Suprapubic skin (tissue), 4 donors: ENCODE measurements around the gene TMEM131. TPM values are rescaled to one million over a fixed set of nuclear protein-coding genes. Genes with fewer than 3 reads are reported as not detected.
"Not testable (repeated sequence)": the region's sequence is repeated elsewhere in the genome, so short reads cannot be mapped to it uniquely, and the experiment has no call there.

Source experiments
- DNase-seq, 2 donors: peaks; one replicate each; pipeline ENCODE4 v3.0.0-alpha.2; 2019; ENCODE audit warnings: low spot score in 2 of 2
- H3K27ac ChIP-seq: fragments of 200-600 bp; sonication (generic); one replicate; pipeline ENCODE4 v1.5.1; 2019
- H3K27me3 ChIP-seq: fragments of 200-600 bp; sonication (generic); one replicate; pipeline ENCODE4 v1.5.1; 2019
- H3K36me3 ChIP-seq: fragments of 200-600 bp; sonication (generic); one replicate; pipeline ENCODE4 v1.5.1; 2019
- H3K4me1 ChIP-seq: fragments of 200-600 bp; sonication (generic); one replicate; pipeline ENCODE4 v1.5.1; 2019
- H3K4me3 ChIP-seq: fragments of 200-600 bp; sonication (generic); one replicate; pipeline ENCODE4 v1.5.1; 2019; ENCODE audit warnings: mild to moderate bottlenecking
- H3K9me3 ChIP-seq: fragments of 200-600 bp; sonication (generic); one replicate; pipeline ENCODE4 v1.5.1; 2019
- EP300 ChIP-seq: sonication (generic); formaldehyde crosslinking; IDR thresholded peaks from one replicate; pipeline ENCODE4 v1.6.1; 2017; ENCODE audit warnings: antibody characterized with exemption
- POLR2A ChIP-seq, 2 donors: fragments of 450-650 bp; IDR thresholded peaks; one replicate each; pipeline ENCODE4 v1.6.1; 2017; ENCODE audit warnings: antibody characterized with exemption in 2 of 2, mild to moderate bottlenecking in 2 of 2, moderate library complexity in 2 of 2
- POLR2AphosphoS5 ChIP-seq, 3 donors: sonication (generic); formaldehyde crosslinking; IDR thresholded peaks; one replicate each; pipeline ENCODE4 v1.6.1; 2017; ENCODE audit warnings: antibody characterized with exemption in 3 of 3
- WGBS: methylation state at CpG from one replicate; pipeline ENCODE4 v1.1.5; 2018; 5-methylcytosine and 5-hydroxymethylcytosine counted together
- total RNA-seq, 4 donors: library from RNA; depleted of rRNA; stranded (reverse); fragments of >200 nt; gene quantifications; one replicate each; pipeline ENCODE4 v1.1.0, GENCODE V29; 2016
- TF ChIP-seq, protein P1 (sequence below), 2 donors: fragments of 200-600 bp in 1 of 2; fragments of 450-650 bp in 1 of 2; sonication (generic) in 1 of 2; IDR thresholded peaks; one replicate each; pipeline ENCODE4 v1.5.1; 2016 to 2019; ENCODE audit warnings: antibody characterized with exemption in 2 of 2, mild to moderate bottlenecking in 1 of 2, moderate library complexity in 1 of 2

The TMEM131 gene
- total RNA-seq, 4 donors from 2014 or later = 39.7 to 117 (median 42.5) TPM

DNA sequence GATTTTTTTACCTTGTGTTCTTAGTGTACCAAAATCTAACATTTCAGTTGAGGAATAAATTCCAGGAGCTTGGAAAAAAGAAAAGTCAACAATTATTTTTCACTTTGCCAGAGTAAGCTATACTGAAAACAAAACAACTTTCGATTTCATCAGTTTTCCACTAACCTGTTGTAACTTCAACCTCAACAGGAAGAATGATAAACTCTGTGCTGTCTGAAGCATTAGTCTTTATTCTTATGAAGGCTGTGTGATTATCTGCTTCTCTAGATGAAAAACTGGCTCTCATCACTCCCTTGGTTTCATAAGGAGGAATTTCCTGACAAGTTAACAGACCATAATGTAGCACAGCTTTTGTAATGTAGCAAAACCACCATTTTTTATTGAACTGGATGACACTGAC is 161.1 kb downstream of the TMEM131 start:
- H3K4me1 ChIP-seq = no peaks in the 10 kb centered on the region
- no peak for DNase-seq
- no peaks in the 10 kb centered on the region for H3K9me3 ChIP-seq
- TF ChIP-seq, protein P1, sequence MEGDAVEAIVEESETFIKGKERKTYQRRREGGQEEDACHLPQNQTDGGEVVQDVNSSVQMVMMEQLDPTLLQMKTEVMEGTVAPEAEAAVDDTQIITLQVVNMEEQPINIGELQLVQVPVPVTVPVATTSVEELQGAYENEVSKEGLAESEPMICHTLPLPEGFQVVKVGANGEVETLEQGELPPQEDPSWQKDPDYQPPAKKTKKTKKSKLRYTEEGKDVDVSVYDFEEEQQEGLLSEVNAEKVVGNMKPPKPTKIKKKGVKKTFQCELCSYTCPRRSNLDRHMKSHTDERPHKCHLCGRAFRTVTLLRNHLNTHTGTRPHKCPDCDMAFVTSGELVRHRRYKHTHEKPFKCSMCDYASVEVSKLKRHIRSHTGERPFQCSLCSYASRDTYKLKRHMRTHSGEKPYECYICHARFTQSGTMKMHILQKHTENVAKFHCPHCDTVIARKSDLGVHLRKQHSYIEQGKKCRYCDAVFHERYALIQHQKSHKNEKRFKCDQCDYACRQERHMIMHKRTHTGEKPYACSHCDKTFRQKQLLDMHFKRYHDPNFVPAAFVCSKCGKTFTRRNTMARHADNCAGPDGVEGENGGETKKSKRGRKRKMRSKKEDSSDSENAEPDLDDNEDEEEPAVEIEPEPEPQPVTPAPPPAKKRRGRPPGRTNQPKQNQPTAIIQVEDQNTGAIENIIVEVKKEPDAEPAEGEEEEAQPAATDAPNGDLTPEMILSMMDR (IDR thresholded peaks at IDR 0.05) = no peak
- no peak for TF ChIP-seq POLR2A (IDR thresholded peaks at IDR 0.05)
- peaks cover 12% of the 10 kb centered on the region for H3K36me3 ChIP-seq
- no peak overlapping the region for H3K27ac ChIP-seq
- no peaks in the 10 kb centered on the region for H3K27me3 ChIP-seq
- 88% methylated on average over 1 of the region's 1 CpG for WGBS
- no peak overlapping the region for H3K4me3 ChIP-seq

- DNase-seq = no peak
- Histone ChIP-seq H3K4me3 (no peak overlapping the region), H3K36me3 (peaks cover 16% of the 10 kb centered on the region), H3K27me3 (no peaks in the 10 kb centered on the region), H3K9me3 (no peaks in the 10 kb centered on the region), H3K27ac (no peak overlapping the region), H3K4me1 (no peaks in the 10 kb centered on the region)
- TF ChIP-seq POLR2AphosphoS5 (IDR thresholded peaks at IDR 0.05) (no peak), POLR2A (IDR thresholded peaks at IDR 0.05) (no peak), EP300 (no peak)
- TF ChIP-seq, protein P1 (IDR thresholded peaks at IDR 0.05) = no peak
- 83% methylated on average over 2 of the region's 2 CpGs for WGBS
These were observed 164.6 kb downstream of the TMEM131 start for GRCh38 chr2:97831121-97831520.

DNA sequence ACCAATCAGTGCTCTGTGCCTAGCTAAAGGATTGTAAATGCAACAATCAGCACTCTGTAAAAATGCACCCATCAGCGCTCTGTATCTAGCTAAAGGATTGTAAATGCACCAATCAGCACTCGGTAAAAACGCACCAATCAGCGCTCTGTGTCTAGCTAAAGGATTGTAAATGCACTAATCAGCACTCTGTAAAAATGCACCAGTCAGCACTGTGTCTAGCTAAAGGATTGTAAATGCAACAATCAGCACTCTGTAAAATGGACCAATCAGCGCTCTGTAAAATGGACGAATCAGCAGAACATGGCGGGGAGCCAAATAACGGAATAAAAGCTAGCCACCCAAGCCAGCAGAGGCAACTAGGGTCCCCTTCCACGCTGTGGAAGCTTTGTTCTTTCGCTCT is 166.5 kb downstream of the TMEM131 start:
- not testable (repeated sequence) for H3K4me1 ChIP-seq, H3K27ac ChIP-seq, DNase-seq, H3K27me3 ChIP-seq, H3K9me3 ChIP-seq, H3K4me3 ChIP-seq
- peaks cover 16% of the 10 kb centered on the region for H3K36me3 ChIP-seq
- WGBS = 92% methylated on average over 10 of the region's 10 CpGs

- not testable (repeated sequence) for H3K27me3 ChIP-seq, H3K9me3 ChIP-seq, DNase-seq, H3K27ac ChIP-seq, H3K4me1 ChIP-seq, H3K4me3 ChIP-seq
- 97% methylated on average over 19 of the region's 19 CpGs for WGBS
- H3K36me3 ChIP-seq = peaks cover 15% of the 10 kb centered on the region
These were observed 168.7 kb downstream of the TMEM131 start for GRCh38 chr2:97827013-97827412.

DNA sequence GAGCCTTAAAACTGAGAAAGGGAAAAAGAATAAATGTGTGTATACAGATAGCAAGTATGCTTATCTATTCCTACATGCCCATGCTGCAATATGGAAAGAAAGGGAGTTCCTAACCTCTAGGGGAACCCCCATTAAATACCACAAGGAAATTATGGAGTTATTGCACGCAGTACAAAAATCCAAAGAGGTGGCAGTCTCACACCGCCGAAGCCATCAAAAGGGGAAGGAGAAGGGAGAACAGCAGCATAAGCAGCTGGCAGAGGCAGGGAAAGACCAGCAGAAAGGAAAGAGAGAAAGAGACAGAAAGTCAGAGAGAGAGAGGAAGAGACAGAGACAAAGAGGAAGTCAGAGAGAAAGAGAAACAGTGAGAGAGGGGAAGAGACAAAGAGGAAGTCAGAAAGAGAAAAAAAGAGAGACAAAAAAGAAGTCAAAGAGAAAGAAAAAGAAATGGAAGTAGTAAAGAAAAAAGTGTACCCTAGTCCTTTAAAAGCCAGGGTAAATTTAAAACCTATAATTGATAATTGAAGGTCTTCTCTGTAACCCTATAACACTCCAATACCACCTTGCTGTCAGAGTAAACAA is 169.4 kb downstream of the TMEM131 start:
- H3K4me1 ChIP-seq, H3K27ac ChIP-seq, H3K27me3 ChIP-seq, H3K9me3 ChIP-seq, H3K4me3 ChIP-seq, DNase-seq: not testable (repeated sequence)
- peaks cover 20% of the 10 kb centered on the region for H3K36me3 ChIP-seq
- WGBS = 87% methylated on average over 3 of the region's 3 CpGs

DNA sequence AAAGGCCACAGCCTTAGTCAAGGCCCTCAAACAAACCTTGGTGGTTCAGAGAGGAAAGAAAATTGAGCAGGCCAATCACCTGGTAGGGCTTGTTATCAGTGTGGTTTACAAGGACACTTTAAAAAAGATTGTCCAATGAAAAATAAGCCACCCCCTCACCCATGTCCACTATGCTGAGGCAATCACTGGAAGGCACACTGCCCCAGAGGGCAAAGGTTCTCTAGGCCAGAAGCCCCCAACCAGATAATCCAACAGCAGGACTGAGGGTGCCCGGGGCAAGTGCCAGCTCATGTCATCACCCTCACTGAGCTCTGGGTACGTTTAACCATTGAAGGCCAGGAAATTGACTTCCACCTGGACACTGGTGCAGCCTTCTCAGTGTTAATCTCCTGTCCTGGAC is 171.7 kb downstream of the TMEM131 start:
- peaks cover 28% of the 10 kb centered on the region for H3K36me3 ChIP-seq
- not testable (repeated sequence) for H3K4me3 ChIP-seq, H3K27ac ChIP-seq, DNase-seq, H3K27me3 ChIP-seq, H3K4me1 ChIP-seq, H3K9me3 ChIP-seq
- WGBS = 100% methylated on average over 2 of the region's 2 CpGs

DNA sequence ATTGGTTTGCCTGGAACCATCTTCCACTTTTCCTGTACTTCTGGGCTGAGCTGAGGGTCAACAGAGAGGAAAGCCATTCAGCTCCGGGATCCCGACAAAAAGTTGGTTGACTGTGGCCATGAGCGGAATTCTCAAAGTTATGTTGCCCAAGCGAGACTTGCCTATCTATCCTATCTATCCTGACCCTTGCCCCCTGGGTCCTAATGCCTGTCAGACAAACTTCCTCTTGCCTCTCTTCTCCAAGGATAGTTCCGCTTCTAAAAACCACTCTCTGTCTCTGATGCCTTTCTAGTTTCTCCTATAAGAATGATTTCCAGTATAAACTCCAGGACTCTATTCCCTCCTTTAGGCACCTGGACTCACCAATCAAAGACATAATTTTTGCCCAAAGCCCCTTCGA is 173.9 kb downstream of the TMEM131 start:
- WGBS = 96% methylated on average over 6 of the region's 6 CpGs
- not testable (repeated sequence) for DNase-seq, H3K4me3 ChIP-seq, H3K27ac ChIP-seq, H3K4me1 ChIP-seq, H3K27me3 ChIP-seq, H3K9me3 ChIP-seq
- peaks cover 36% of the 10 kb centered on the region for H3K36me3 ChIP-seq

- no peak overlapping the region for H3K27ac ChIP-seq
- H3K4me3 ChIP-seq = no peak overlapping the region
- no peaks in the 10 kb centered on the region for H3K4me1 ChIP-seq
- peaks cover 39% of the 10 kb centered on the region for H3K36me3 ChIP-seq
- DNase-seq = no peak
- 78% methylated on average over 6 of the region's 6 CpGs for WGBS
- TF ChIP-seq, protein P1 (IDR thresholded peaks at IDR 0.05) = no peak
- TF ChIP-seq EP300 (no peak), POLR2A (IDR thresholded peaks at IDR 0.05) (no peak), POLR2AphosphoS5 (IDR thresholded peaks at IDR 0.05) (no peak)
- H3K27me3 ChIP-seq = no peaks in the 10 kb centered on the region
- no peaks in the 10 kb centered on the region for H3K9me3 ChIP-seq
These were observed 176.0 kb downstream of the TMEM131 start for GRCh38 chr2:97819754-97820153.
